Uterus (tissue), 4 donors: ENCODE results near the gene IFITM10. TPM values are rescaled to one million over a fixed set of nuclear protein-coding genes. Genes with fewer than 3 reads are reported as not detected.

ENCODE experiments used
- DNase-seq, 2 donors: peaks; one replicate each; pipeline ENCODE4 v3.0.0-alpha.2; 2019 to 2020
- H3K27ac ChIP-seq, 2 donors: fragments of 200-600 bp; sonication (generic); 1 replicate in 1 of 2; 2 replicates in 1 of 2; pipeline ENCODE4 v1.5.1; 2016 to 2018
- H3K27me3 ChIP-seq, 2 donors: fragments of 200-600 bp; sonication (generic); one replicate each; pipeline ENCODE4 v1.5.1; 2018 to 2019; ENCODE audit warnings: control low read depth in 1 of 2
- H3K36me3 ChIP-seq, 2 donors: fragments of 200-600 bp; sonication (generic); one replicate each; pipeline ENCODE4 v1.5.1; 2019; ENCODE audit warnings: control low read depth in 1 of 2
- H3K4me1 ChIP-seq, 2 donors: fragments of 200-600 bp; sonication (generic); one replicate each; pipeline ENCODE4 v1.5.1; 2018 to 2019; ENCODE audit warnings: control low read depth in 1 of 2
- H3K4me3 ChIP-seq, 2 donors: fragments of 200-600 bp; sonication (generic); 1 replicate in 1 of 2; 2 replicates in 1 of 2; pipeline ENCODE4 v1.5.1; 2018 to 2019; ENCODE audit warnings: mild to moderate bottlenecking in 1 of 2
- H3K9me3 ChIP-seq, 2 donors: fragments of 200-600 bp; sonication (generic); one replicate each; pipeline ENCODE4 v1.5.1; 2019; ENCODE audit warnings: control low read depth in 1 of 2
- POLR2A ChIP-seq, 2 donors: fragments of 450-650 bp; IDR thresholded peaks; one replicate each; pipeline ENCODE4 v1.6.1; 2016; ENCODE audit warnings: antibody characterized with exemption in 2 of 2, mild to moderate bottlenecking in 1 of 2, moderate library complexity in 1 of 2
- intact Hi-C: fragments of 100-400 bp; cut with DNase I; formaldehyde crosslinking; loops from one replicate; pipeline ENCODE4 v1.15.1; 2023; ENCODE audit warnings: low total_unique reads
- total RNA-seq, 4 donors: library from RNA; depleted of rRNA in 3 of 4; stranded (reverse); fragments of >200 nt in 3 of 4; gene quantifications; one replicate each; pipeline versions ENCODE4 v1.1.0 to v1.2.4, GENCODE V29; 2014 to 2023
- TF ChIP-seq, protein P1 (sequence below), 4 experiments: fragments of 200-600 bp in 2 of 4; fragments of 450-650 bp in 2 of 4; sonication (generic) in 2 of 4; IDR thresholded peaks; one replicate each; pipeline ENCODE4 v1.5.1; 2016 to 2019; ENCODE audit warnings: antibody characterized with exemption in 4 of 4, mild to moderate bottlenecking in 2 of 4, moderate library complexity in 1 of 4
- donor health status: DM: yes; HTN: yes; CAD: no.

IFITM10 gene
- total RNA-seq, 4 donors from 2014 or later, result 0.85 TPM; not detected in 3

DNA sequence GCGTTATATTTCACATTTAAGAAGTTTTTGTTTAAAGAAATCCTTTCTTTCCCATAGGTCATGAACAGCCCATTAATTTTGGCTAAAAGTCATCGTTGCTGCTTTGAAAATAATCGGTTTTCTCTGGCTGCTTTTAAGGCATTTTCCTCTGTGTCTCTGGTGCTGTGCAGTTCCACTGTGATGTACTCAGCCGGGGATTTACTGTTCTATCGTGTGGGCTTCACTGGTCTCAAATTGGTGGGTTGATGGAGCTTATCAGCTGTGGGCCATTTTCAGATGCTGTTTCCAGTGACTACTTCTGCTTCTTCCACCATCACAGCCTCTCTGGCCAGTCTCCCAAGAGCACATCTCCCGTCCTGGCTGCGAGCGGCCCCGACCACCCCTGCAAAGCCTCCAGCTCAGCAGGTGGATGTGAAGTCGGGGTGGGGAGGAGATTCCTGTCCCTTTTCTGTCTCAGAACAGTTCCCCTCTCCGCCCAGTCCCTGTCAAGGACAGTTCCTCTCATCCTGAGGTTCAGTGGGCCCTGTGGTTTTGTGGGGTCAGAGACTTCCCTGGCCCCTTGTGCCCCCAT lies 20.3 kb downstream of the IFITM10 start:
- Histone ChIP-seq H3K9me3 (no peaks in the 10 kb centered on the region), H3K36me3 (no peaks in the 10 kb centered on the region), H3K4me3 (no peak overlapping the region), H3K27me3 (no peaks in the 10 kb centered on the region), H3K27ac (no peak overlapping the region), H3K4me1 (no peaks in the 10 kb centered on the region)
- intact Hi-C loops, result no loop called here
- TF ChIP-seq, protein P1, sequence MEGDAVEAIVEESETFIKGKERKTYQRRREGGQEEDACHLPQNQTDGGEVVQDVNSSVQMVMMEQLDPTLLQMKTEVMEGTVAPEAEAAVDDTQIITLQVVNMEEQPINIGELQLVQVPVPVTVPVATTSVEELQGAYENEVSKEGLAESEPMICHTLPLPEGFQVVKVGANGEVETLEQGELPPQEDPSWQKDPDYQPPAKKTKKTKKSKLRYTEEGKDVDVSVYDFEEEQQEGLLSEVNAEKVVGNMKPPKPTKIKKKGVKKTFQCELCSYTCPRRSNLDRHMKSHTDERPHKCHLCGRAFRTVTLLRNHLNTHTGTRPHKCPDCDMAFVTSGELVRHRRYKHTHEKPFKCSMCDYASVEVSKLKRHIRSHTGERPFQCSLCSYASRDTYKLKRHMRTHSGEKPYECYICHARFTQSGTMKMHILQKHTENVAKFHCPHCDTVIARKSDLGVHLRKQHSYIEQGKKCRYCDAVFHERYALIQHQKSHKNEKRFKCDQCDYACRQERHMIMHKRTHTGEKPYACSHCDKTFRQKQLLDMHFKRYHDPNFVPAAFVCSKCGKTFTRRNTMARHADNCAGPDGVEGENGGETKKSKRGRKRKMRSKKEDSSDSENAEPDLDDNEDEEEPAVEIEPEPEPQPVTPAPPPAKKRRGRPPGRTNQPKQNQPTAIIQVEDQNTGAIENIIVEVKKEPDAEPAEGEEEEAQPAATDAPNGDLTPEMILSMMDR (IDR thresholded peaks at IDR 0.05), result no peak
- no peak for TF ChIP-seq POLR2A (IDR thresholded peaks at IDR 0.05)
- no peak for DNase-seq

DNA sequence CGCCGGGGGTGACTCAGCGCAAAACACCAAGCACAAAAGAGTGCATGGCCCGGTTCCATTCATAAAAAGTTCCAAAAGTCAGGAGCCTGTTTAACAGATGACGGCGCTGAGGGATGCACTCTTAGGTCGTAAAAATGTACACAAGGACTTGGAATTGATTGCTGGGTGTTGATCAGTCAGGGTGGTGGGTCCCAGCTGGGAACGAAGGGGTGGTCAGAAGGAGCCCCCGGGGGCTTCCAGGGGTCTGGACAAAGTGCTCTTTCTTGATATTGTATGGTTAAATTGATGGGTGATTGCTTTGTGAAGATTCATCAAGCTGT lies 20.7 kb downstream of the IFITM10 start:
- Histone ChIP-seq H3K4me1 (no peaks in the 10 kb centered on the region), H3K27me3 (no peaks in the 10 kb centered on the region), H3K27ac (no peak overlapping the region), H3K9me3 (no peaks in the 10 kb centered on the region), H3K4me3 (no peak overlapping the region), H3K36me3 (no peaks in the 10 kb centered on the region)
- DNase-seq, result no peak
- TF ChIP-seq, protein P1 (IDR thresholded peaks at IDR 0.05), result no peak
- intact Hi-C loops, result no loop called here

DNA sequence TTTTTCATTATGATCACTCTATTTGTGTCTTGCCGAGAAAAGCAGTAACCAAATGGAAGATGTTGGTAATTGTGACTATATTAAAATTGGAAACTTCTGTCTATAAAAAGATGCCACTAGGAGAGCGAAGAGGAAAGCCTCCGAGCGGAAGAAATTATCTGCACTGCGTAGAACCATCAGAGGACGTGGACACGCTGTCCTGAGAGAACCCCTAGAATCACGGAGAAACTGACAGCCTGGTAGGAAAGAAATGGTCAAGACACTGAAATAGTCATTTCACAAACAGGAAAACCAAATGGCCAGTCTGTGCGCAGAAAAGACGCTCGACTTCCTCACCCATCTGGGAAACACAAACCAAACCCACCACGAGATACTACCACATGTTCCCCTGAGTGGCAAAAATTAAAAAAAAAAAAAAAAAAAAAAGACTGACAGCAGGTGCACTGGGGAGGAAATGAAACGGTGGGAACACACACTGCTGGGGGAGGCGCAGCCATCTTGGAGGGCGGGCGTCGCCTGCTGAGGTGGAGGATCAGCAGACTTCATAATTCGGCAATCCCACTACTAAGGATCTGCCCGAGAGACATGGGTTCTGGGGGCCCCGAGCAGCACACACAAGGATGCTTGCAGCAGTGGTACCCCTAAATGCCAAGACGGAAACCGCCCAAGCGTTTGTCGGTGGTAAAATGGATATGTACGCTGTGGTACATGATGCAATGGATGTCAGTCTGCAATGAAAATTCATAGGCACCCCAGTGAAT lies 21.3 kb downstream of the IFITM10 start:
- TF ChIP-seq, protein P1 (IDR thresholded peaks at IDR 0.05), result no peak
- no peak for TF ChIP-seq POLR2A (IDR thresholded peaks at IDR 0.05)
- Histone ChIP-seq H3K36me3 (no peaks in the 10 kb centered on the region), H3K27me3 (no peaks in the 10 kb centered on the region), H3K27ac (no peak overlapping the region), H3K4me1 (no peaks in the 10 kb centered on the region), H3K9me3 (no peaks in the 10 kb centered on the region), H3K4me3 (no peak overlapping the region)
- DNase-seq, result no peak
- intact Hi-C loops, result no loop called here

DNA sequence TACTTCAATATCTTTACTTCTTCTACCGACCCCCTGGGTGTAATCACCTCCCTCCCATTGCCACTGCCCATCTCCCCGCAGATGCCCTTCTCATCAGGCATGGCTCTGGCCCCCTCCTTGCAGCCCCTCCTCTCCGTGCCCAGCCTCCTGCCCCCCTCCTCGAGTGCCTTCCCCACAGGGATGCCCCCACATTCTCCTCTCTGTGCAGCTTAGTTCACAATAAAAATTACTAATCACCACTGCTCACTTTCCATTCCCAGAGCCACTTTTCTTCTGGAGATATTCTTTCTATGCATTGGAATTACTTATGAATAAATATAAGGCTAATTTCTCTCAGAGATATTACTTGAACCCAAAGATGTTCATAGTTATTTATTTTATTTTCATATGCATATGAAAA lies 22.1 kb downstream of the IFITM10 start:
- Histone ChIP-seq H3K27me3 (no peaks in the 10 kb centered on the region), H3K4me3 (no peak overlapping the region), H3K36me3 (no peaks in the 10 kb centered on the region), H3K27ac (no peak overlapping the region), H3K4me1 (no peaks in the 10 kb centered on the region), H3K9me3 (no peaks in the 10 kb centered on the region)
- no peak for DNase-seq
- intact Hi-C loops, result no loop called here
- TF ChIP-seq, protein P1 (IDR thresholded peaks at IDR 0.05), result no peak
- no peak for TF ChIP-seq POLR2A (IDR thresholded peaks at IDR 0.05)

DNA sequence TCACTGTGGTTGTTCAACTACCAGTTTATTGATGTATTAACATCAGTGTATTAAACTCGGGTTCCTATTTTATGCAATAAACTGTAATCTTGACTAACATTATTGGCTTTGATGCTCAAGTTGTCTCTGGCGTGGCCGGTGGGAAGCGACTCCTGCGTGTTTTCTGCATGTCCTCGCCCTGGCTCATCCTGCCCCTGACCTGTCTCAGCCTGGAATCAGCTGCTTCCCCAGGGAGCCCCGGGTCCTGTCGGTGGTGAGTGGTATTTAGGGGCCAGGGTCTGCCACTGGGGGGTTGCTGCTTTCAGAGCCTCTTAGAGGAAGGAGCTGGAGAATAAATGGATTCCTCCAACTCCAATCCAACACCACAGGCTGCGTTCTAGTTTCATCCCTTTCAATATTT lies 22.5 kb downstream of the IFITM10 start:
- TF ChIP-seq, protein P1 (IDR thresholded peaks at IDR 0.05), result no peak
- no peak for TF ChIP-seq POLR2A (IDR thresholded peaks at IDR 0.05)
- no peaks in the 10 kb centered on the region for H3K27me3 ChIP-seq

More for the DNA sequence above, 22.5 kb downstream of the IFITM10 start:
- Histone ChIP-seq H3K9me3 (no peaks in the 10 kb centered on the region), H3K4me1 (no peaks in the 10 kb centered on the region), H3K4me3 (no peak overlapping the region), H3K27ac (no peak overlapping the region), H3K36me3 (no peaks in the 10 kb centered on the region)
- DNase-seq, result no peak
- intact Hi-C loops, result no loop called here
